GM12878 (cell line): ENCODE measurements around the gene GALK1. TPM values are rescaled to one million over a fixed set of nuclear protein-coding genes. Genes with fewer than 3 reads are reported as not detected.
A peak's percentile ranks its signal among the peaks of the same experiment; 100 is the strongest.

Experiments used
- BACH1 ChIP-seq: fragments of 450-650 bp; IDR thresholded peaks from 2 replicates; pipeline ENCODE4 v1.6.1; 2017; ENCODE audit warnings: mild to moderate bottlenecking, borderline replicate concordance
- BCLAF1 ChIP-seq: fragments of 450-650 bp; IDR thresholded peaks from 2 replicates; pipeline ENCODE4 v1.6.1; 2017; ENCODE audit warnings: antibody characterized with exemption, mild to moderate bottlenecking, moderate library complexity
- BRCA1 ChIP-seq: IDR thresholded peaks from 2 replicates; pipeline ENCODE4 v1.6.1; 2011; ENCODE audit warnings: low read depth, low read length, improper control_type of control experiment
- CBX3 ChIP-seq: fragments of 200-600 bp; sonication (generic); IDR thresholded peaks from 2 replicates; pipeline ENCODE4 v1.6.1; 2016; ENCODE audit warnings: low read depth, borderline replicate concordance
- CEBPZ ChIP-seq: fragments of 150-350 bp; IDR thresholded peaks from 2 replicates; pipeline ENCODE4 v1.6.1; 2016; ENCODE audit warnings: low read depth, low read length
- CREM ChIP-seq: IDR thresholded peaks from 2 replicates; pipeline ENCODE4 v1.6.1; 2014; ENCODE audit warnings: antibody characterized with exemption, low read depth
- CTCF ChIP-seq, 3 experiments: IDR thresholded peaks in 2 of 3; conservative IDR thresholded peaks in 1 of 3; 2 replicates each; pipeline ENCODE4 v1.5.1; 2011; ENCODE audit warnings: low read depth in 3 of 3, low read length in 3 of 3, mild to moderate bottlenecking in 3 of 3, control low read depth in 2 of 3, moderate library complexity in 2 of 3, inconsistent platforms in 1 of 3, mixed read lengths in 1 of 3; ENCODE audit not compliant: control insufficient read depth in 2 of 3, insufficient read depth in 1 of 3; ENCODE audit errors: extremely low read depth in 1 of 3
- FOS ChIP-seq: IDR thresholded peaks from 3 replicates; pipeline ENCODE4 v1.6.1; 2011; ENCODE audit warnings: borderline replicate concordance; ENCODE audit not compliant: insufficient read length; ENCODE audit errors: extremely low read depth
- HCFC1 ChIP-seq: fragments of 150-350 bp; IDR thresholded peaks from 2 replicates; pipeline ENCODE4 v1.6.1; 2014; ENCODE audit warnings: low read length
- IRF5 ChIP-seq: fragments of 450-650 bp; IDR thresholded peaks from 2 replicates; pipeline ENCODE4 v1.6.1; 2017; ENCODE audit warnings: borderline replicate concordance
- MEF2B ChIP-seq: fragments of 450-650 bp; IDR thresholded peaks from 2 replicates; pipeline ENCODE4 v1.6.1; 2018; ENCODE audit warnings: mild to moderate bottlenecking, moderate library complexity; ENCODE audit not compliant: partially characterized antibody, poor library complexity, severe bottlenecking
- MLLT1 ChIP-seq: fragments of 450-650 bp; IDR thresholded peaks from 2 replicates; pipeline ENCODE4 v1.6.1; 2016; ENCODE audit warnings: mild to moderate bottlenecking
- NFYA ChIP-seq: IDR thresholded peaks from 2 replicates; pipeline ENCODE4 v1.6.1; 2011; ENCODE audit warnings: low read depth, mild to moderate bottlenecking, low read length, improper control_type of control experiment, borderline replicate concordance
- PAX5 ChIP-seq: IDR thresholded peaks from 2 replicates; pipeline ENCODE4 v1.6.1; 2011; ENCODE audit warnings: low read depth, low read length, borderline replicate concordance
- PAX8 ChIP-seq: fragments of 450-650 bp; IDR thresholded peaks from 2 replicates; pipeline ENCODE4 v1.6.1; 2017; ENCODE audit warnings: mild to moderate bottlenecking, moderate library complexity
- POU2F2 ChIP-seq: IDR thresholded peaks from 3 replicates; pipeline ENCODE4 v1.6.1; 2011; ENCODE audit warnings: low read depth, mild to moderate bottlenecking, low read length, borderline replicate concordance
- TAF1 ChIP-seq: IDR thresholded peaks from 2 replicates; pipeline ENCODE4 v1.6.1; 2011; ENCODE audit warnings: mild to moderate bottlenecking, low read depth, low read length, borderline replicate concordance
- ZNF274 ChIP-seq: IDR thresholded peaks from one replicate; pipeline ENCODE4 v1.8.0; 2011; ENCODE audit not compliant: insufficient read length, insufficient read depth
- polyA plus RNA-seq, 11 experiments: library from polyadenylated mRNA; depleted of rRNA in 4 of 11; unstranded in 6 of 11; stranded (reverse) in 5 of 11; fragments of >200 nt; fragmentation: Nextera tagmentation in 4 of 11; fragmentation: Illumina TruSeq in 1 of 11; extraction: Ambion mirVana in 4 of 11; extraction: Trizol in 1 of 11; gene quantifications; 1 replicate in 1 of 11; 2 replicates in 10 of 11; pipeline versions ENCODE4 v1.2.1 to v1.2.3, GENCODE V29; 2011 to 2016; ENCODE audit warnings: inconsistent platforms in 2 of 11, missing spikeins in 2 of 11, low read depth in 1 of 11
- total RNA-seq, 4 experiments: library from RNA; depleted of rRNA in 3 of 4; stranded (reverse); fragments of >200 nt in 3 of 4; fragmentation: Illumina TruSeq in 1 of 4; extraction: Trizol in 1 of 4; gene quantifications; 2 replicates each; pipeline versions ENCODE4 v1.2.1 to v1.2.3, GENCODE V29; 2013 to 2021

Gene GALK1
- total and polyA plus RNA-seq, 10 of the 15 experiments (the other 5 are each of a cell fraction or from before 2014, with no cell fraction given), result 0.21 to 43.8 (median 21.4) TPM

GRCh38 chr17:75779250-75779986 lies 14.4 kb upstream of the GALK1 start (continued):
- TF ChIP-seq CTCF (IDR thresholded peaks at IDR 0.05 in 2 of 3, conservative IDR thresholded peaks at IDR 0.05 in 1 of 3; ENCODE audit: control insufficient read depth in 2 of 3, extremely low read depth in 1 of 3, insufficient read depth in 1 of 3, low read depth in 3 of 3, low read length in 3 of 3) (no peak), NFYA (peak; percentile 97; the same call in 1 of the 2 replicates), PAX5 (peak; percentile 84), MEF2B (peak; percentile 57), POU2F2 (peak; percentile 100), CREM (peak; percentile 91), BACH1 (peak; percentile 97), HCFC1 (peak; percentile 69), TAF1 (peak; percentile 99), BCLAF1 (no peak), IRF5 (no peak), ZNF274 (no peak), FOS (peak; percentile 81), CEBPZ (0 out of 2 replicates have a peak, but pooled peaks have one; percentile 26), PAX8 (no peak), BRCA1 (no peak), MLLT1 (peak; percentile 96), CBX3 (no peak)
